ENCODE measurements around the gene STIMATE. TPM values are rescaled to one million over a fixed set of nuclear protein-coding genes. Genes with fewer than 3 reads are reported as not detected.

Gene STIMATE
- polyA plus RNA-seq, 3 donors: 8.9 to 49.9 (median 11.7) TPM

- intact Hi-C loops (cut with micrococcal nuclease): no loop called here
- no peak overlapping the region for H3K27ac ChIP-seq (ENCODE audit: low read depth in 1 of 2, low read length in 2 of 2)
- no peak overlapping the region for H3K4me3 ChIP-seq (replicated peaks in 1 of 3; ENCODE audit: low read depth in 2 of 3, low read length in 3 of 3)
- DNase-seq: no peak
- H3K36me3 Mint-ChIP-seq: peaks cover 37 to 44% of the 10 kb centered on the region in 2 donors
- TF ChIP-seq CTCF (IDR thresholded peaks at IDR 0.05): no peak
- H3K36me3 ChIP-seq (replicated peaks in 1 of 2; ENCODE audit: control insufficient read depth in 1 of 2, insufficient read depth in 2 of 2, low read length in 2 of 2): peaks cover 5 to 47% of the 10 kb centered on the region in 2 donors
- H3K4me1 ChIP-seq (ENCODE audit: control insufficient read depth in 1 of 2, insufficient read depth in 2 of 2, low read length in 2 of 2): peaks cover 20% of the 10 kb centered on the region in 2 donors
- H4K20me1 ChIP-seq (ENCODE audit: insufficient read depth, low read length): peaks cover 79% of the 10 kb centered on the region
- peaks cover 19% of the 10 kb centered on the region for H3K4me1 Mint-ChIP-seq
- peaks cover 0 to 6% of the 10 kb centered on the region in 2 donors for H3K9me3 ChIP-seq (replicated peaks in 1 of 2; ENCODE audit: control insufficient read depth in 1 of 2, insufficient read depth in 1 of 2, low read length in 2 of 2)
- H2AFZ ChIP-seq (ENCODE audit: insufficient read depth, low read depth, low read length, poor library complexity, severe bottlenecking): no peak overlapping the region
- H3K27me3 ChIP-seq (ENCODE audit: control insufficient read depth in 2 of 2, insufficient read depth in 2 of 2, low read length in 2 of 2): no peaks in the 10 kb centered on the region
- H3K79me2 ChIP-seq (ENCODE audit: insufficient read depth, low read length): peaks cover 69% of the 10 kb centered on the region
- WGBS (ENCODE audit: insufficient coverage): 93% methylated on average over 3 of the region's 4 CpGs
- H3K9me3 Mint-ChIP-seq: peaks cover 0 to 13% (median 4%) of the 10 kb centered on the region in 7 donors
- peak overlapping the region in 1 of 7 donors; percentile 28 for H3K27ac Mint-ChIP-seq
- H3K27me3 Mint-ChIP-seq (ENCODE audit: low read depth in 3 of 3): peaks cover 0 to 2% (median 0%) of the 10 kb centered on the region in 3 donors
- H3K4me3 Mint-ChIP-seq: no peak overlapping the region
- H3K9ac ChIP-seq (ENCODE audit: insufficient read depth, low read length, poor library complexity, severe bottlenecking): no peak overlapping the region
- H3K4me2 ChIP-seq (replicated peaks; ENCODE audit: extremely low read depth, low read length, poor library complexity, severe bottlenecking): no peak overlapping the region
Observed at GRCh38 chr3:52887166-52887565, 10.2 kb downstream of the STIMATE start.

- intact Hi-C loops (cut with micrococcal nuclease): no loop called here
- no peak overlapping the region for H3K4me3 Mint-ChIP-seq
- Histone ChIP-seq H3K27me3 (ENCODE audit: control insufficient read depth in 2 of 2, insufficient read depth in 2 of 2, low read length in 2 of 2) (no peaks in the 10 kb centered on the region), H2AFZ (ENCODE audit: insufficient read depth, low read depth, low read length, poor library complexity, severe bottlenecking) (no peak overlapping the region), H3K4me3 (replicated peaks in 1 of 3; ENCODE audit: low read depth in 2 of 3, low read length in 3 of 3) (no peak overlapping the region), H4K20me1 (ENCODE audit: insufficient read depth, low read length) (peaks cover 85% of the 10 kb centered on the region), H3K79me2 (ENCODE audit: insufficient read depth, low read length) (peaks cover 65% of the 10 kb centered on the region), H3K4me1 (ENCODE audit: control insufficient read depth in 1 of 2, insufficient read depth in 2 of 2, low read length in 2 of 2) (peaks cover 10 to 11% of the 10 kb centered on the region in 2 donors), H3K27ac (ENCODE audit: low read depth in 1 of 2, low read length in 2 of 2) (no peak overlapping the region), H3K4me2 (replicated peaks; ENCODE audit: extremely low read depth, low read length, poor library complexity, severe bottlenecking) (no peak overlapping the region), H3K9me3 (replicated peaks in 1 of 2; ENCODE audit: control insufficient read depth in 1 of 2, insufficient read depth in 1 of 2, low read length in 2 of 2) (peaks cover 0 to 6% of the 10 kb centered on the region in 2 donors), H3K9ac (ENCODE audit: insufficient read depth, low read length, poor library complexity, severe bottlenecking) (no peak overlapping the region), H3K36me3 (replicated peaks in 1 of 2; ENCODE audit: control insufficient read depth in 1 of 2, insufficient read depth in 2 of 2, low read length in 2 of 2) (peaks cover 5 to 47% of the 10 kb centered on the region in 2 donors)
- no peak for TF ChIP-seq CTCF (IDR thresholded peaks at IDR 0.05)
- DNase-seq: no peak
- no peak overlapping the region for H3K27ac Mint-ChIP-seq
- H3K4me1 Mint-ChIP-seq: peaks cover 10% of the 10 kb centered on the region
- WGBS (ENCODE audit: insufficient coverage): 89% methylated on average over 3 of the region's 5 CpGs
- H3K9me3 Mint-ChIP-seq: peaks cover 0 to 13% (median 4%) of the 10 kb centered on the region in 7 donors
- peaks cover 40 to 49% of the 10 kb centered on the region in 2 donors for H3K36me3 Mint-ChIP-seq
- no peaks in the 10 kb centered on the region for H3K27me3 Mint-ChIP-seq (ENCODE audit: low read depth in 3 of 3)
Observed at GRCh38 chr3:52886049-52886730, 11.2 kb downstream of the STIMATE start.
